IMR-90 (cell line): Measurements from ENCODE around the gene EVPL. TPM values are rescaled to one million over a fixed set of nuclear protein-coding genes. Genes with fewer than 3 reads are reported as not detected.

Source experiments
- ATAC-seq: fragments of 200-7000 bp; cut with Tn5 transposase; 2 replicates; pipeline ENCODE4 v1.9.1; 2020; ENCODE audit warnings: low read depth, mild to moderate bottlenecking, moderate library complexity
- BruUV-seq: library from RNA; stranded (reverse); fragments of 400-500 nt; replicated peaks from 2 replicates; lab custom pipeline; 2021; lab: Mats Ljungman, UMichigan
- CTCF ChIA-PET: fragments of 300-600 bp; formaldehyde crosslinking; extraction: SDS; loops from one replicate; lab custom pipeline; 2021; ENCODE audit warnings: antibody characterized with exemption; lab: Yijun Ruan, JAX
- POLR2A ChIA-PET: fragments of 300-600 bp; sonication (Branson Sonifier 250); formaldehyde crosslinking; loops from one replicate; lab custom pipeline; 2022; ENCODE audit warnings: antibody characterized with exemption; ENCODE audit not compliant: unreplicated experiment; lab: Charles Lee
- DNase-seq: peaks from one replicate; pipeline ENCODE4 v3.0.0; 2013
- H2AFZ ChIP-seq: replicated peaks from 2 replicates; pipeline ENCODE3; 2013; ENCODE audit warnings: low read length, mild to moderate bottlenecking; ENCODE audit not compliant: poor library complexity
- H2AK5ac ChIP-seq: 2 replicates; pipeline ENCODE4 v1.6.1; 2013; ENCODE audit warnings: low read depth, low read length, inconsistent platforms
- H2AK9ac ChIP-seq: replicated peaks from 2 replicates; pipeline ENCODE3; 2013; ENCODE audit warnings: mild to moderate bottlenecking, low read depth, low read length, moderate library complexity; ENCODE audit not compliant: poor library complexity
- H2BK120ac ChIP-seq: 2 replicates; pipeline ENCODE4 v1.6.1; 2013; ENCODE audit warnings: low read depth, low read length, inconsistent platforms
- H2BK15ac ChIP-seq: 3 replicates; pipeline ENCODE4 v1.6.1; 2013; ENCODE audit warnings: low read depth, low read length, inconsistent platforms
- H2BK20ac ChIP-seq: 2 replicates; pipeline ENCODE4 v1.6.1; 2013; ENCODE audit warnings: low read depth, mild to moderate bottlenecking, inconsistent platforms, low read length, moderate library complexity
- H2BK5ac ChIP-seq: 2 replicates; pipeline ENCODE4 v1.6.1; 2013; ENCODE audit warnings: mild to moderate bottlenecking, low read depth, low read length, inconsistent platforms; ENCODE audit not compliant: poor library complexity, severe bottlenecking
- H3K14ac ChIP-seq: replicated peaks from 2 replicates; pipeline ENCODE4 v1.6.1; 2013; ENCODE audit warnings: low read depth, low read length, inconsistent platforms
- H3K18ac ChIP-seq: 2 replicates; pipeline ENCODE4 v1.6.1; 2013; ENCODE audit warnings: low read depth, low read length, control low read depth
- H3K23ac ChIP-seq: 2 replicates; pipeline ENCODE4 v1.6.1; 2013; ENCODE audit warnings: low read depth, low read length, inconsistent platforms
- H3K27ac ChIP-seq: 2 replicates; pipeline ENCODE4 v1.5.1; 2013; ENCODE audit warnings: mild to moderate bottlenecking, control low read depth, low read length; ENCODE audit not compliant: insufficient read depth
- H3K27me3 ChIP-seq: 2 replicates; pipeline ENCODE4 v1.6.1; 2013; ENCODE audit warnings: low read length; ENCODE audit not compliant: control insufficient read depth, insufficient read depth
- H3K36me3 ChIP-seq: 2 replicates; pipeline ENCODE4 v1.6.1; 2013; ENCODE audit warnings: low read length, mixed read lengths; ENCODE audit not compliant: control insufficient read depth, insufficient read depth
- H3K4ac ChIP-seq: 2 replicates; pipeline ENCODE4 v1.6.1; 2013; ENCODE audit warnings: low read depth, low read length, inconsistent platforms
- H3K4me1 ChIP-seq: 2 replicates; pipeline ENCODE4 v1.6.1; 2013; ENCODE audit warnings: low read length, mixed read lengths; ENCODE audit not compliant: control insufficient read depth, insufficient read depth
- H3K4me2 ChIP-seq: 2 replicates; pipeline ENCODE4 v1.6.1; 2013; ENCODE audit warnings: low read depth, mild to moderate bottlenecking, control low read depth, low read length, moderate library complexity
- H3K4me3 ChIP-seq: 2 replicates; pipeline ENCODE4 v1.5.1; 2013; ENCODE audit warnings: low read depth, mild to moderate bottlenecking, control low read depth, low read length, moderate library complexity; ENCODE audit not compliant: insufficient read depth
- H3K56ac ChIP-seq: 2 replicates; pipeline ENCODE4 v1.6.1; 2013; ENCODE audit warnings: low read length, inconsistent platforms; ENCODE audit not compliant: insufficient read depth; ENCODE audit errors: extremely low read depth
- H3K79me1 ChIP-seq, 2 experiments: 2 replicates each; pipeline ENCODE4 v1.6.1; 2013; ENCODE audit warnings: low read length in 2 of 2, inconsistent platforms in 1 of 2, low read depth in 1 of 2
- H3K9ac ChIP-seq: 2 replicates; pipeline ENCODE4 v1.6.1; 2013; ENCODE audit warnings: low read depth, low read length, control low read depth
- H3K9me1 ChIP-seq: 2 replicates; pipeline ENCODE4 v1.6.1; 2013; ENCODE audit warnings: low read length, inconsistent platforms; ENCODE audit not compliant: insufficient read depth
- H3K9me3 ChIP-seq: 2 replicates; pipeline ENCODE4 v1.6.1; 2013; ENCODE audit warnings: low read length; ENCODE audit not compliant: control insufficient read depth, insufficient read depth
- H4K20me1 ChIP-seq: 2 replicates; pipeline ENCODE4 v1.6.1; 2013; ENCODE audit warnings: low read length, inconsistent platforms; ENCODE audit not compliant: insufficient read depth
- H4K5ac ChIP-seq: 2 replicates; pipeline ENCODE4 v1.6.1; 2013; ENCODE audit warnings: mild to moderate bottlenecking, low read depth, low read length, control low read depth
- H4K8ac ChIP-seq, 2 experiments: 2 replicates each; pipeline ENCODE4 v1.6.1; 2013; ENCODE audit warnings: low read depth in 2 of 2, low read length in 2 of 2, control low read depth in 1 of 2, inconsistent platforms in 1 of 2
- H4K91ac ChIP-seq: 2 replicates; pipeline ENCODE4 v1.6.1; 2013; ENCODE audit warnings: low read depth, low read length, inconsistent platforms; ENCODE audit not compliant: insufficient read depth
- BHLHE40 ChIP-seq: fragments of 150-350 bp; IDR thresholded peaks from 2 replicates; pipeline ENCODE4 v1.6.1; 2016; ENCODE audit warnings: mild to moderate bottlenecking, low read depth, low read length
- CEBPB ChIP-seq: IDR thresholded peaks from 2 replicates; pipeline ENCODE4 v1.6.1; 2012; ENCODE audit warnings: low read depth, low read length, improper control_type of control experiment
- CHD1 ChIP-seq: IDR thresholded peaks from 2 replicates; pipeline ENCODE4 v1.6.1; 2012; ENCODE audit warnings: low read depth, low read length, improper control_type of control experiment
- CTCF ChIP-seq: conservative IDR thresholded peaks from 2 replicates; pipeline ENCODE4 v1.5.1; 2012; ENCODE audit warnings: mild to moderate bottlenecking, low read depth, low read length, improper control_type of control experiment
- ELK1 ChIP-seq: fragments of 150-350 bp; IDR thresholded peaks from 2 replicates; pipeline ENCODE4 v1.6.1; 2016; ENCODE audit warnings: low read depth, mild to moderate bottlenecking, low read length, moderate library complexity, borderline replicate concordance
- FOS ChIP-seq: fragments of 150-350 bp; IDR thresholded peaks from 2 replicates; pipeline ENCODE4 v1.6.1; 2016; ENCODE audit warnings: low read depth, low read length
- MAFK ChIP-seq: IDR thresholded peaks from 2 replicates; pipeline ENCODE4 v1.6.1; 2012; ENCODE audit warnings: low read depth, low read length, improper control_type of control experiment
- MAZ ChIP-seq: IDR thresholded peaks from 2 replicates; pipeline ENCODE4 v1.6.1; 2012; ENCODE audit warnings: low read depth, mild to moderate bottlenecking, low read length, improper control_type of control experiment, moderate library complexity, borderline replicate concordance
- MXI1 ChIP-seq: IDR thresholded peaks from 2 replicates; pipeline ENCODE4 v1.6.1; 2012; ENCODE audit warnings: low read depth, mild to moderate bottlenecking, low read length, moderate library complexity, borderline replicate concordance
- NFE2L2 ChIP-seq: fragments of 150-350 bp; IDR thresholded peaks from 2 replicates; pipeline ENCODE4 v1.6.1; 2016; ENCODE audit warnings: low read depth, mild to moderate bottlenecking, low read length
- POLR2A ChIP-seq: IDR thresholded peaks from 2 replicates; pipeline ENCODE4 v1.6.1; 2012; ENCODE audit warnings: mild to moderate bottlenecking, low read depth, low read length
- RAD21 ChIP-seq: IDR thresholded peaks from 2 replicates; pipeline ENCODE4 v1.6.1; 2012; ENCODE audit warnings: low read length, improper control_type of control experiment
- RCOR1 ChIP-seq: IDR thresholded peaks from 2 replicates; pipeline ENCODE4 v1.6.1; 2012; ENCODE audit warnings: mild to moderate bottlenecking, low read length, improper control_type of control experiment; ENCODE audit not compliant: insufficient replicate concordance
- RFX5 ChIP-seq: IDR thresholded peaks from 2 replicates; pipeline ENCODE4 v1.8.0; 2012; ENCODE audit warnings: low read depth, mild to moderate bottlenecking, low read length, moderate library complexity
- SMC3 ChIP-seq: fragments of 150-350 bp; IDR thresholded peaks from 2 replicates; pipeline ENCODE4 v1.6.1; 2016; ENCODE audit warnings: low read depth, mild to moderate bottlenecking, antibody characterized with exemption, low read length, moderate library complexity
- USF2 ChIP-seq: fragments of 150-350 bp; IDR thresholded peaks from 2 replicates; pipeline ENCODE4 v1.6.1; 2017; ENCODE audit warnings: mild to moderate bottlenecking, antibody characterized with exemption, low read length, low read depth
- WGBS, 2 experiments: methylation state at CpG; one replicate each; pipeline versions ENCODE4 v1.1.5 to v1.1.7; 2013; ENCODE audit warnings: missing lambda C conversion rate in 2 of 2; ENCODE audit not compliant: insufficient read length in 1 of 2; ENCODE audit errors: extremely low coverage in 2 of 2; 5-methylcytosine and 5-hydroxymethylcytosine counted together
- dilution Hi-C: fragments of 300-500 bp; cut with HindIII; formaldehyde crosslinking; loops from one replicate; pipeline ENCODE4 v1.14.3; 2018; ENCODE audit warnings: low sequenced_read_pairs; ENCODE audit not compliant: unreplicated experiment
- in situ Hi-C: fragments of 300-500 bp; cut with MboI; formaldehyde crosslinking; loops from 3 replicates; pipeline ENCODE4 v1.14.3; 2019; ENCODE audit warnings: low sequenced_read_pairs, inconsistent platforms, mixed read lengths
- intact Hi-C: fragments of 100-400 bp; cut with micrococcal nuclease; formaldehyde crosslinking; loops from 2 replicates; pipeline ENCODE4 v1.10.0; 2022
- polyA plus RNA-seq, 3 experiments: library from polyadenylated mRNA; depleted of rRNA; stranded (reverse); fragments of >200 nt; gene quantifications; 2 replicates each; pipeline ENCODE4 v1.2.3, GENCODE V29; 2012; ENCODE audit warnings: low replicate concordance in 1 of 3
- total RNA-seq: library from RNA; depleted of rRNA; stranded (reverse); fragments of >200 nt; gene quantifications from 2 replicates; pipeline ENCODE4 v1.2.3, GENCODE V29; 2012

Gene EVPL
- total and polyA plus RNA-seq, 2 of the 4 experiments (the other 2 are of a cell fraction), result not detected

- Histone ChIP-seq H2AFZ (no peak overlapping the region), H3K79me1 (no peaks in the 10 kb centered on the region), H4K20me1 (no peaks in the 10 kb centered on the region), H3K27ac (no peak overlapping the region), H4K5ac (no peak overlapping the region), H4K91ac (no peak overlapping the region), H2BK15ac (no peak overlapping the region), H2BK5ac (no peak overlapping the region), H3K9me1 (no peaks in the 10 kb centered on the region), H3K23ac (no peak overlapping the region), H4K8ac (no peak overlapping the region), H3K36me3 (no peaks in the 10 kb centered on the region), H3K4me1 (no peaks in the 10 kb centered on the region), H3K9ac (no peak overlapping the region), H2AK9ac (no peak overlapping the region), H3K18ac (no peak overlapping the region), H3K14ac (no peak overlapping the region), H2BK20ac (no peak overlapping the region), H3K56ac (no peak overlapping the region), H3K4ac (no peak overlapping the region), H2BK120ac (no peak overlapping the region), H3K4me2 (no peak overlapping the region), H3K9me3 (no peaks in the 10 kb centered on the region), H3K27me3 (peaks cover 10% of the 10 kb centered on the region), H2AK5ac (no peak overlapping the region), H3K4me3 (no peak overlapping the region)
- ChIA-PET CTCF (interaction anchor here (0.8 kb wide), 1 partner anchor 10 kb away, joined by 3 read pairs; no protein-coding TSS in a partner anchor), POLR2A (no interaction called here)
- intact Hi-C loops, result no loop called here
- ATAC-seq (no peak), DNase-seq (no peak)
- no CpG with 5 or more reads among the region's 9 CpGs for WGBS, 2 experiments
- no peak for TF ChIP-seq ELK1
- no peak for TF ChIP-seq MAZ
- TF ChIP-seq RCOR1, result no peak
- no peak for TF ChIP-seq MAFK
- TF ChIP-seq USF2, result no peak
- no peak for TF ChIP-seq CTCF
- no peak for TF ChIP-seq SMC3
- no peak for TF ChIP-seq NFE2L2
- no peak for TF ChIP-seq RAD21
- TF ChIP-seq CHD1, result no peak
- no peak for TF ChIP-seq POLR2A
- no peak for TF ChIP-seq CEBPB
- no peak for TF ChIP-seq BHLHE40
- no peak for TF ChIP-seq RFX5
- TF ChIP-seq MXI1, result no peak
- no peak for TF ChIP-seq FOS
- in situ Hi-C loops, result no loop called here
- dilution Hi-C loops, result no loop called here
- no TSS peak for BruUV-seq
Observed at GRCh38 chr17:76024353-76024752, 2.8 kb downstream of the EVPL start.
